Right lobe of liver (tissue), 4 donors: ENCODE data around the gene DYSF.

Experiments used
- CTCF ChIP-seq, 4 donors: fragments of 200-600 bp in 3 of 4; fragments of 450-650 bp in 1 of 4; IDR thresholded peaks; one replicate each; pipeline versions ENCODE4 v1.5.1 to v1.8.0; 2016 to 2022; ENCODE audit warnings: antibody characterized with exemption in 4 of 4, mild to moderate bottlenecking in 2 of 4
- POLR2A ChIP-seq: fragments of 450-650 bp; IDR thresholded peaks from one replicate; pipeline ENCODE4 v1.6.1; 2017; ENCODE audit warnings: antibody characterized with exemption, mild to moderate bottlenecking
- donor health status: DM: no; HTN: no; CAD: no.
- donor health status: DM: no; HTN: no; CAD: no.
- donor health status: DM: no; HTN: yes; CAD: no.

GRCh38 chr2:71706121-71706520 is 252.8 kb downstream of the DYSF start:
- no peak for TF ChIP-seq CTCF (IDR thresholded peaks at IDR 0.05)
- no peak for TF ChIP-seq POLR2A
